ENCODE data around the gene GALNT2.

Gene GALNT2

GRCh38 chr1:230220478-230220877 is 153.4 kb downstream of the GALNT2 start:
- DNase-seq, result no peak

- no peak for DNase-seq
These were observed 153.9 kb downstream of the GALNT2 start for GRCh38 chr1:230220907-230221306.

- no peak for DNase-seq
These were observed 155.6 kb downstream of the GALNT2 start for GRCh38 chr1:230222678-230223077.

GRCh38 chr1:230224101-230224960 is 157.3 kb downstream of the GALNT2 start:
- DNase-seq, result no peak

DNA sequence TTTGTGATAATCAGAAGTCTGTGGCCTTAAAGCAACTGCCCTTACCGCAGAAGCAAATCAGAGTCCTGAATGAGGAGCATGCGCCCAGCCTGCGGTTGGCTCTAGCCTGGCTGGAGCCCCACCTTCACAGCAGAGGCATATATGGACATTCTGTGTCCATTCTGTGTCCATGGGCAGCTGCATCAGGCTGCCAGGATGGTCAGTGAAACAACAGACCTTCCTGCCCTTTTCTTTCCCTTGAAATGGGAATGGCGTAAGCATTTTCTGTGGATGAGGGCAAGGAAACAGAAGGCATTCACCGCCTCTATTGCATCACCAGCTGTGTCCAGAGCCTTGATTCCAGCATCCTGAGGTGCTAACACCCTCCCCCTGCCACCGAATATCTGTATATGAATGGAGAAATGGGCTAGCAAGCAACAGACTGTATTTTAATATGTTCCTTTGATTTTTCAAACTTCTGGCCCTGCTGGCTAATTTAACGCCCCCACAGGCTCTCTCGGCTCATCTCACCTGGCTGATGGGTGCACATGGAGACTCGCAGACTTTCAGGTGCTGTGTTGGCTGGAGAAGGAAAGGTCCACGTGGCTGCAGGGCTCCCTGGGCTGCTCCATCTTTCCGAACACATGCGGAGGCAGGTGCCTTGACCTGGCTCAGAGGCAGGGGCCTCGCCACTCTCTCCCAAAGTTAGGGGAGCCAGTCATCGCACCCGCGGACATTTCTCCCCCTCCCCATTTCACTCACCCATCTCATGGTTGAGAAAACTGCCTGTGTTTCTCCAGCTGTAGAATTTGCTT is 159.2 kb downstream of the GALNT2 start:
- DNase-seq, result no peak

DNA sequence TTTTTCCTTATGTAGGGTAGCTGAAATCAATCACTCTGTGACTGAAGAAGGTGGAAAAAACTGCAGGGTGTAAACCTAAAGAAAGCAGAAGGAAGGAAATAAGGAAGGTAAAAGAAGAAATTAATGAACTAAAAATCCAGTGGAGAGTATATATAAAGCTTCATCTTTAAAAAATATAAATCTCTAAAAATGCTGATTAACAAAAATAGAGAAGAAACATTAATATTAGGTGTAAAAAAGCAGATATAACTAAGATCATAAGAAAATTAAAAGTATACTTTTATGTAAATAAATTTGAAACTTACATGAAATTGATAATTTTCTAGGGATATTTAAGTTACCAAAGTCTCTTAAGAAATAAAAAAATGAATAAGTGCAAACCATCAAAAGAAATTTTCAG is 159.8 kb downstream of the GALNT2 start:
- DNase-seq, result no peak

DNA sequence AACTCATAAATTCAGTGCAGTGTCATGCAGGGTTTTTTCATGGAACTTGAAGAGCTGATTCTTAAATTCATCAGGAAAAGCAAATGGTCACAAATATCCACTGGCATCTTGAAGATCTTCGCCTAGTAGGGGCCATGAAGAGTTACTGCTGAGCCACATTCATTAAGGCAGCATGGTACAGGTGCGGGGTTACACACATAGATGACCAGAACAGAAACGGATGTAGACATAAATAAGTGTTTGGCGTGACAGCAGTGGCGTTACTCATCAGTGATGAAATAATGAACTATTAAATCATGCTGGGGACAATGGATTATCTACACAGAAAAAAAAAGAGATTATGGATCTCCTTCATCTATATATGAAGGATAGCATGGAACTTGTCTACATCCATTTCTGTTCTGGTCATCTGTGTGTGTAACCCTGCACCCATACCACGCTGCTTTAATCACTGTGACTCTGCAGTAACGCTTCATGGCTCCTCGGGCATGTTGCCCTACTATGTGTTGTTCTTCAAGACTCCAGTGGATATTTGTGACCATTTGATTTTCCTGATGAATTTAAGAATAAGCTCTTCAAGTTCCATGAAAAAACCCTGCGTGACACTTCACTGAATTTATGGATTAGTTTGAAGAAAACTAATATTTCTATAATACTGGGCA is 161.3 kb downstream of the GALNT2 start:
- DNase-seq, result no peak

- no peak for DNase-seq
These were observed 163.2 kb downstream of the GALNT2 start for GRCh38 chr1:230230273-230230672.

DNA sequence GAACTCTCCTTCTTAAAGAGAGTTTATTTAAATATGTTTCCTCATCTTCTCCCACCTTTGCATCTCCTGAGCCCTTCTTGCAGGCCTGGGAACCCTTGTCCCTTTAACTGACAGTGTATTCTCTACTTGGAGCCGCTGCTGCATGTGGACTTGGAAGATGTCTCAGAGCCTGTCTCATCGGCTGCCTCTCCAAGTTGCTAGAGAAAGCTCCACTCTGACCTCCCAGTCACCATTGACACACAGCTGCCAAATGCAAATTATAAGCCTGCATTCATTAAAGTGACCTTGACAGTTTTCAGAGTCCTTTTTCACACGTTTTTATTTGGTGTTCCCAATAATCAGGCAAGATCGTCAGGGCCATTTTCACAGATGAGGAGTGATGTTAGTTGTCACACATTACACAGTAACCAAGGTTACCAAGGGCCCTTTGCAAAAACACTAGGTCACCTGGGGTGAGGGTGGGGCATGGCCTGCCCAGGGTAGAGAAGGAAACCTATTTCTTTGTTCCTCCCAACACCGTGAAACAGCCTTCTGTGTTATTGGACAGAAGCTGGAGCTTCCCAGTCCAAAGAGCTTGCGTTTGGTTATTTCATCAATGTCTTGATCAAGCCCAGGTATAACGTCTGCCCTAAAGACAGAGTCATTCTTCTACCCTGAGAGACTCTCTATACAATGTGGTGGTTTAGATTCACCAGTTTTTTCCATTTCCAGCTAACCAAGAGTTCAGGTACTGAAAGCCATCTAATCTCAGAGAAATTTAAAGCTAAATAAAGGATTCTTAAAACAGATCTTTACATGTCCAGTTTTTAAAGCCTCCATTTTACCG is 164.1 kb downstream of the GALNT2 start:
- no peak for DNase-seq

DNA sequence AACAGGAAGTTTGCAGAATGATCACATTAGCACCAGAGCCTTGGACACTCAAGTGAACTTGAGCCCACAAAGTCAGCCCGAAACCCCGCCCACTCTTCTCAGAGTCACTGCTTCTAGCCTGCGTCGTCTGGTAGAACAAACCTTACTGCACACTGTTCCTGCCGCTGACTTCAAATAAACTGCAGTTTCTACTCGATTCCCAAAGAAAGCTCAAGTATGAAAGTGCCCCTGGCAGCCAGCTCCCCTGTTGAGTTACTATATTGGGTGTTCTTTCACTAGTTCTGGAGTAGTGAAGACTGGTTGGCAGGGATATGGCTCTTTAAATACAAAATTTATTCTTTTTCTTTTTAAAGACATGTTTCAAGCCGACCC is 164.7 kb downstream of the GALNT2 start:
- no peak for DNase-seq

DNA sequence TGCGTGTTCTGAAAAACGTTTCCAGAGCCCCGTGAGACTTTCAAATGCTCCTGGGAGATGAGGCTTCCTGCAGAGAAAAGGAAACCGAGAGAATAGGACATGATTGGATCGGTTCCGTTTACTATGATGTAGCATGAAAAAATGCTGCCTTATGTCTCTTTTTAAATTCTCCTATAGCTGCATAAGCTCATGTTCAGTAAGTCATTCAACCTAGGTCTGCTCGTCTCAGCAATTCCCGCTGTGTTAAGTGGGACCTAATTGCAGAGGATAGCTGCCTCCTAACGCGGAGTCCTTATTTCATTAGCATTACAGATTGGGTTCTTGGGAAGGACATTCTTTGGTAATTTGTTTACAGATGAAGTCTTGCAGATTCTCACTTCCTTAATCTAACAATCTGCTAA is 165.3 kb downstream of the GALNT2 start:
- no peak for DNase-seq

DNA sequence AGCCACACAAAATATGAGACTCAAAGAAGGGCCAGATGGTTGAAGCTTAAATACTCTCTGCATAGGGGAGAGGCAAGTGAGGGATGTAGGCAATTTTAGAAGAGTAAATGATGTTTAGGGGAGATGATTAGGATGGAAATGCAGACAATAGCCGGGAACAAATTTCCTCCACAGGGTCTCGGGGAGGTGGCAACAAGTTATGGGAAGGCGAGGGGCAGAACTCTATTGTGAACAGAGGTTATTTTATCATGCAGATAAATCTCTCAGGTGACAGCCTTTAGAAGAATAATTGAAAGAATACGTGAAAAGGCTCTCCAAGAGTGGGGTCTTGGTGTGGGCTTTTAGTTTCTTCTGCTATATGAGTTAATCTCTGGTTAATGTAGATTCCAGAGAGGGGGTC is 166.7 kb downstream of the GALNT2 start:
- DNase-seq, result no peak

GRCh38 chr1:230235876-230236275 is 168.8 kb downstream of the GALNT2 start:
- DNase-seq, result no peak

GRCh38 chr1:230236301-230237008 is 169.4 kb downstream of the GALNT2 start:
- DNase-seq, result no peak

DNA sequence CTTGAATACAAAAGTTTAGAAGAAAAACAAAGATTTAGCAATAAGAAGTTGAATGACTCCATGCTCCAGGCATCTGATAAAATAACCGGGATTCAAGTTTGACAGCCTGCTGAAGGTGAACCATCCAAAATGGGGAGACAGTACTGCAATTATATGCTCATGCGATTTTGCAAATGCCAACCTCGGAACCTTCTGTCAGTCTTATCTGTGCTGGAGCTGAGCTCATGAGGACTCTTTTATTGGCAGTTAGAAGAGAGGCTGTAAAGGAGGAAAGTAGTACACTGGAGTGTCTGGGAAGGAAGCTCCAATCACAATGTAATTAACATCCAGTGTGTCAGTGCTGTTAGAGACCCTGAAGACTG is 170.0 kb downstream of the GALNT2 start:
- no peak for DNase-seq

GRCh38 chr1:230237805-230238204 is 170.8 kb downstream of the GALNT2 start:
- DNase-seq, result no peak

DNA sequence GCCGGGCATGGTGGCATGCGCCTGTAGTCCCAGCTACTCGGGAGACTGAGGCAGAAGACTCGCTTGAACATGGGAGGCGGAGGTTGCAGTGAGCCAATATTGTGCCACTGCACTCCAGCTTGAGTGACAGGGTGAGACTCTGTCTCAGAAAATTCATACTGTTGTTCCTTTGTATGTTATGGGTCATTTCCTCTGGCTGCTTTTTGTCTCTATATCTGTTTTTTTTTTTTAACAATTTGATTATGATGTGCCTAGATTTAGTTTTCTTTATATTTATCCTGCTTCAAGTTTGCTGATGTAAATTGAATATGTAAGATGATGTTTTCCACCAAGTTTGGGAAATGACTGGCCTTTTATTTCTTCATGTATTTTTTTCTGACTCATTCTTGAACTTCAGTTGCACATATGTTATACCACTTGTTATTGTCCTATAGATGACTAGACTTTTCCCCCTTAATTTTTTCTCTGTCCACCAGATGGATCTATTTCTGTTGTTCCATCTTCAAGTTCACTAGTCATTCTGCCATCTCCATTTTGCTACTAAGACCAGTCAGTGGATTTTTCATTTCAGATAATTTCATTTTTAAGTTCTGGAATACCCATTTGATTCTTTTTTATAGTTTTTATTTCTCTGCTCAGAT is 173.5 kb downstream of the GALNT2 start:
- no peak for DNase-seq

DNA sequence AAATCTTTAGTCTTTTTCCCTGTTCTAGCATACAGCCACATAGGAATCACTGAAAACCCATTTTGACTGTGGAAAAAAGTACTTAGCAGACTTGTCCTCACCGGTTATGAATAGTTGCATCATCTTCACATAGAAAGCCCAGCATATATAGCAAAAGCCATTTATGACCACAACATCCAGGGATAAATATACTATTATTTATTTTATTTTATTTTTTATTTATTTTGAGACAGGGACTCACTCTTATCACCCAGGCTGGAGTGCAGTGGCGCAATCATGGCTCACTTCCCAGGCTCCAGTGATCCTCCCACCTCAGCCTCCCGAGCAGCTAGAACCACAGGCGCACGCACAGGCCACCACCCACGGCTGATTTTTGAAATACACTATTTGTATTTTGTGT is 175.3 kb downstream of the GALNT2 start:
- DNase-seq, result no peak

DNA sequence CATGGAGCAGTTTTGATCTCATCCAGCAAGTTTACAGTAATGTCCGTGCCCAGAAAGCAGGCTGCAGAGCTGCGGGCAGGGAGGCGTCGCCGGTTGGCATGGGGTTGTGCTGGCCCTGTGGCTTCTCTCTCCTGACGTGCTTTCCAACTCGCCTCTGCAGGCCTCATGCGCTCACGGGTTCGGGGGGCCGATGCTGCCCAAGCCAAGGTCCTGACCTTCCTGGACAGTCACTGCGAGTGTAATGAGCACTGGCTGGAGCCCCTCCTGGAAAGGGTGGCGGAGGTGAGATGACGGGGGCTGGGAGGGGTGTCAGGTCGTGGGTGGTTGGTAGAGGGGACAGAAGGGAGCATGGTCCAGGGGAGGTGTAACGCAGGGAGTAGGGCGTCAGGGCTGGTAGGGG is 176.1 kb downstream of the GALNT2 start:
- DNase-seq, result no peak

- DNase-seq, result no peak
These were observed 176.7 kb downstream of the GALNT2 start for GRCh38 chr1:230243583-230244353.

DNA sequence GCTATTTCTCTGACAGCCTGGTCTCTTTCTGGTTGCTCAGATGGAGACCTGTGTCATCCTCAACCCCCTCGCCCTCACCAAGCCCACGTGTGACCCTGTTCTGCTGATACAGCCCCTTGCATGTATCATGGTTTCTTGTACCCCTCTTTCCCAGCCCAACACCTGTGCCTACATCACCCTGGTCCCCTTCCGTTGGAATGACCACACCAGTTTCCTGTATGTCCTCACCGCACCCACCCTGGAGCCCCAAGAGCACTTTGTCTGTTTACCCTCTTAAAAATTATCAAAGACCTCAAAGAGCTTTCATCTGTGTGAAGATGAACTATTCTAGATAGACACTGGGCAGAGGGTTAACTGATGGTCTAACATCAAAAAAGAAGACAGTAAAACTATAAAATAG is 179.5 kb downstream of the GALNT2 start:
- no peak for DNase-seq
